ENCODE results near the gene SLC35E3.
"Not testable (repeated sequence)": the region's sequence is repeated elsewhere in the genome, so short reads cannot be mapped to it uniquely, and the experiment has no call there.

SLC35E3 gene

DNA sequence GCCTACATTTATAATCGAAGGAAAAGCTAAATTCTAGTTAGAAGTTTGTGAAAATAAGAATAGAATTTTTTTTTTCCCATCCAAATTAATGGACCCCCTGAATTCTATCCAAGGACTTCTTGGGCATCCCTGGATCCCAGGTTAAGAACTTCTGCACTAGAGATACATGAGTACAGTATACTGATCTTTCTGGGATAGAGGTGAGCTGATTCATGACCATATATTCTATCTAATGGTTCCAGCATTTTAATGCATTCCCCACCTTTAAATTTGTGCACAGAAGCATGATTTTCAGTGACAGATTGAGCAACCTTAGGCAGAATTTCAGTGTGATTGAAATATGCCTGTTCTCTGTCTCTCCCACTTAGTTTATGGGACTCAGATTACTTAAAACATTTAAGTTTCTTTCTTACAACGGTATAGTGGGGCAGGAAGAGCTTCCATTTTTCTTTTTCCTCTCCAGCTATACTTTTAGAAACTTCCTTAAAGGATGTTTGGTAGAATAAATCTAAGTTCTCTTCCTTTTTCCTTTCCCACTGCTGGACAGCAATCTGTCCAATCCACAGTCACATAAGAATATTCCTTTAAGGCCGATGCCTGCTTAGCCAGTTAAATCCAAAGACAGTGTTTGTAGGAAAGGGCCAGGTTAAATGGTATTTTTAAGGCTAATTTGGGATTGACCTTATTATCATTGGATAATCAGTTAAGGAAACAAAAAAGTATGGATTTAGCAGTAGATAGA, 68.7 kb downstream of the SLC35E3 start:
- no peak for DNase-seq

DNA sequence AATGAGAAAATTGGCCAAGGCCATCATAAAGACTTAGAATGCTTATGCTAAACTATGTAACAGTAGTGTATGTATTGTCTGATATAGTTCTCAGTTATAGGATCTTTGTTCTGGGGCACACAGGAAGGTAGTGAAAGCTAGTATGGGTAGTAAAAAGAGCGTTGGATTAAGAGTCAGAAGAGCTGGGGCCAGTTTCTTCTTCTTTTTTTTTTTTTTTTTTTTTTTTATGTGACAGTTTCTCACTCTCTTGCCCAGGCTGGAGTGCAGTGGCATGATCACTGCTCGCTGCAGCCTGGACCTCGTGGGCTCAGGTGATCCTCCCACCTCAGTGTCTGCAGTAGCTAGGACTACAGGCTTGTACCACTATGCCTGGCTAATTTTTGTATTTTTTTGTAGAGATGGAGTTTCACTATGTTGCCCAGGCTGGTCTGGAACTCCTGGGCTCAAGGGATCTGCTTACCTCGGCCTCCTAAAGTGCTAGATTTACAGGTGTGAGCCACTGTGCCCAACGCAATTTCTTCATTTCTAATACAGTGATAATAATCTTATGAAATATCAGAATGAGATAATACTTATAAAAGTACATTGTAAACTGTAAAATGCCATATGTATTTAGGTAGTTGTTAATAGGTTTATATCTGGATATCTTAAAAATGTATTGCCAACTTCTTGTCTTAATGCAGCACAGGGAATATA, 69.4 kb downstream of the SLC35E3 start:
- no peak for DNase-seq

DNA sequence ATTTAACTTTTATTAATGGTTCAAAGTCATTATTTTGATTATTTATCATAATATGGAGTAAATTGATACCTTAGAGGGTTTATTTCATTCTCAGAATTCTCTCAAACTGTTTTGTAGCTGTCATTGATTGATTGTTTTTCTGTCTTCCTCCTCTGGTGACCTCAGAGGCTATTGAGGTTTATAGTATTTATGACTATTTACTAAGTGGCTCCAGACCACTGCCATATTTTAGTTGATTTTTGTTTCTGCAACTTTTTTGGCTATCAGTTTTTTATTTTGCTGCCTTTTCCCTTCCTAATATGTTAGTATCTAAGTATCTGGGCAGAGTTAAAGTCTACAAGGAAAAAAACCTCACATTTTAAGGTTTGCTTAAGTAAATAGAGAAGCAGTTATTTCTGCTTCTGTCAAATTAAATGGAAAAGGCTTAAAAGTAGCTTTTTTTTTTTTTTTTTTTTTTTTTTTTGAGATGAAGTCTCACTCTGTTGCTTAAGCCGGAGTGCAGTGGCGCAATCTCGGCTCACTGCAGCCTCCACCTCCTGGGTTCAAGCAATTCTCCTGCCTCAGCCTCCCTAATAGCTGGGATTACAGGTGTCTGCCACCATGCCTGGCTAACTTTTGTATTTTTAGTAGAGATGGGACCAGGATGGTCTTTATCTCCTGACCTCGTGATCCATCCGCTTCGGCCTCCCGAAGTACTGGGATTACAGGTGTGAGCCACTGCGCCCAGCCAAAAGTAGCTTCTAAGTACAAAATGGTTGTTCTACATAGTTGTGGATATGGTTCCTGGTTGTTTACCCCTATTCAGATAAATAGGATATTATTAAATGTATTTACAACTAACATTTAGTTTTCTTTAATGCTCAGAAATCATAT, 70.2 kb downstream of the SLC35E3 start:
- DNase-seq = no peak

DNA sequence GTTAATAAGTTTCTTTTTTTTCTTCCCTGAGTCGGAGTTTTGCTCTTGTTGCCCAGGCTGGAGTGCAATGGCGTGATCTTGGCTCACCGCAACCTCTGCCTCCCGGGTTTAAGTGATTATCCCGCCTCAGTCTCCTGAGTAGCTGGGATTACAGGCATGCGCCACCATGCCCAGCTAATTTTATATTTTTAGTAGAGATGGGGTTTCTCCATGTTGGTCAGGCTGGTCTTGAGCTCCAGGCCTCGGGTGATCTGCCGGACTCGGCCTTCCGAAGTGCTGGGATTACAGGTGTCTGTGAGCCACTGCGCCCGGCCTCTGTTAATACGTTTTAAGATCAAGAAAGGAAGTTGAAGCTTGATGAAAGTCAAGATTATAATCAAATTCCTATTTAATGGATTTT, 73.5 kb downstream of the SLC35E3 start:
- DNase-seq = not testable (repeated sequence)

DNA sequence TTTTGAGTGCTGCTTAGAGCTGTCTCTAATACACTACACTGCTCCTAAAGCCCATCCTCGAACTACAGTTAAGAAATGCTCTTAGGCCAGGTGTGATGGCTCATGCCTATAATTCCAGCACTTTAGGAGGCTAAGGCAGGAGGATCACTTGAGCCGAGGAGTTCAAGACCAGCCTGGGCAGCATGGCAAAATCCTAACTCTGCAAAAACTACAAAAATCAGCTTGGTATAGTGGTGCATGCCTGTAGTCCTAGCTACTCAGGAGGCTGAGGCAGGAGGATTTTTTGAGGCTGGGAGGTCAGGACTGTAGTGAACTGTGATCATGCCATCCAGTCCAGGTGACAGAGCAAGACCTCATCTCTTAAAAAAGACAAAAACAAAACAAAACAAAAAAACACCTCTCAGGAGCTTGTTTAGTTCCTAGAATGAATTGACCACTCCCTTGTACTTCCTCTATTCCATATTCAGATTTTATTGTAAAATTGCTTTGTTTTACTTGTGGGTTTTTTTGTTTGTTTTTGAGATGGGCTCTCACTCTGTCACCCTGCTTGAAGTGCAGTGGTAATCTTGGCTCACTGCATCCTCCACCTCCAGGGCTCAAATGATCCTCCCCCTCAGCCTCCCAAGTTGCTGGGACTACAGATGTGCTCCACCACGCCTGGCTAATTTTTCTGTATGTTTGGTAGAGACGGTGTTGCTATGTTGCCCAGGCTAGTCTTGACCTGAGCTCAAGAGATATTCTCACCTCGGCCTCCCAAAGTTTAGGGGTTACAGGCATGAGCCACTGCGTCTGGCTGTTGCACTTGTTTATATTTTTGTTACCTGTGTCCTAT, 75.6 kb downstream of the SLC35E3 start:
- DNase-seq = no peak

DNA sequence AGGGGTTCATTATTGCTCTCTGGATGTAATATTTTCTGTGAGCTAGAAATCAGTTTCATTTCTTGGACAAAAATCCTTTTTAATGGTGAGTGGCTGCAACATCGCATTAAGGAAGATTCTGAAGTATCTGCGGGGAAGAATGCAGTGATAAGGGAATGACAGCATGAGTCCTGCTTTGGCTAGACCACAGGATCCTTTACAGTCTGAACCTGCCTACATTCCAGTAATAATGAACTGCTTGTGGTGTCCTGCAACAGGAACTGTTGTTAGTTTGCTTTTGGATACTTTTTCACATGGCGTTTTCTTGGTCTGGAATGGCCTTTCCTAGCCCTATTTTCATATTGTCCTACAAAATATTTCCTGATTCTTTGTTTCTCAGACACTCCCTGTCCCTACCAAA, 77.7 kb downstream of the SLC35E3 start:
- peak; percentile 22 for DNase-seq

DNA sequence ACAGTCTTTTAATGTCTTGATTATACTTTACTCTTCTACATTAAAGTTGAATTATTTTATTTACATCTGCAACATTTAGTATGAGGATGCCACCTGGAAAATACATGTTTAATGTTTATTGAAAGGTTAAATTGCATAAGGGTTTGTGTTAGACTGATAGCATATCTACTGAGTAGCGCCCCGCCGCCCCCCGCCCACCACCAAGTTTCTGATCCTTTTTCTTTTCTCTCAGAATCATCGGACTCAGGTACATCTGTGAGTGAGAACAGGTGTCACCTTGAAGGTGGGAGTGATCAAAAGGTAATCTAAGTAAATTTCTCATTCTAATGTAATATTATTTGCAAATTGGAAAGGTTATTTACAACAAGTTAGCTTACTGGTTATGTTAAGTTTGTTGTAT, 78.2 kb downstream of the SLC35E3 start:
- DNase-seq = no peak

DNA sequence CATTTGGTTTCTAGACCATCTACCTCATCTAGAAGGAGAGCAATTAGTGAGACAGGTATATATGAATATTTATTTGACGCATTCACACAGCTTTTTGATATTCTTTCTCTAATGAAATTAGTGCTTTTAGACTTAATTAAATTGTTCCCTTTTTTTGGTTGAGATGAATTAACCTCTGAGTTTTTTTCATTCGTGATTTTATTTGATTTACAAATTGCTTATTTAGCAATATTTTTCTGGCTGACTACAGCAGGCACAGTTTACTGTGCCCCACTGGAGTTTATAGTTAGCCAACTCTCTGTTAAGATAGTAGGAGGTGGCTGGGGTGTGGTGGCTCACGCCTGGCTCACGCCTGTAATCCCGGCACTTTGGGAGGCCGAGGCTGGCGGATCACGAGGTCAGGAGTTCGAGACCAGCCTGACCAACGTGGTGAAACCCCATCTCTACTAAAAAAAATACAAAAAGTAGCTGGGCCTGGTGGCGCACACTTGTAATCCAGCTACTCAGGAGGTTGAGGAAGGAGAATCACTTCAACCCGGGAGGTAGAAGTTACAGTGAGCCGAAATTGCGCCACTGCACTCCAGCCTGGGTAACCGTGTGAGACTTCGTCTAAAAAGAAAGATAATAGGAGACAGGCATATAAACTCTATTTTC, 78.7 kb downstream of the SLC35E3 start:
- no peak for DNase-seq

DNA sequence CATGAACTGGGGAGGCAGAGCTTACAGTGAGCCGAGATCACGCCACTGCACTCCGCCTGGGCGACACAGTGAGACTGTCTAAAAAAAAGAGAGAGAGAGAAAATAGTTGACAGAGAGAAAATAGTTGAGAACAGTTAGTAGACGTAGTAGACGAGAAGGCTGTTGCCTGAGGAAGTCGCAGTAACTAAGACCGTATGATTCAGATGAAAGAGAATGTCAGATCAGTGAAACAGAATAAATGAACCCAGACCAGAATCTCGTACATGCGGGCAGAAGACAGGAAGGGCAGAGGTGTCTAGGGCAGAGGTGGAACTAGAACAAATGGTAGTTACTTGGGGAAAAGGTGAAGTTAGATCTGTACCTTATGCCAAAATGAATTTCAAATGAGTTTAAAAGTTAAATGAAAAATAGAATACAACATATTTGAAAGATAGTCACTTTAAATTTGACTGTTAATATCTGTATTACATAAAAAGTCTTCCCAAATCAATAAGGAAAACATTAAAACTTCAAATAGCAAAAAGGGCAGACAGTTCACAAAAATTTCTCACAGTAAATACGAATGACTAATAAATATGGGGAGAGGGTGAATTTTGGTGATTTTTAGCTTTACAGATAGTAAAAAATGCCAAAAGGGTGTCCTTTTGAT, 79.7 kb downstream of the SLC35E3 start:
- DNase-seq = no peak

DNA sequence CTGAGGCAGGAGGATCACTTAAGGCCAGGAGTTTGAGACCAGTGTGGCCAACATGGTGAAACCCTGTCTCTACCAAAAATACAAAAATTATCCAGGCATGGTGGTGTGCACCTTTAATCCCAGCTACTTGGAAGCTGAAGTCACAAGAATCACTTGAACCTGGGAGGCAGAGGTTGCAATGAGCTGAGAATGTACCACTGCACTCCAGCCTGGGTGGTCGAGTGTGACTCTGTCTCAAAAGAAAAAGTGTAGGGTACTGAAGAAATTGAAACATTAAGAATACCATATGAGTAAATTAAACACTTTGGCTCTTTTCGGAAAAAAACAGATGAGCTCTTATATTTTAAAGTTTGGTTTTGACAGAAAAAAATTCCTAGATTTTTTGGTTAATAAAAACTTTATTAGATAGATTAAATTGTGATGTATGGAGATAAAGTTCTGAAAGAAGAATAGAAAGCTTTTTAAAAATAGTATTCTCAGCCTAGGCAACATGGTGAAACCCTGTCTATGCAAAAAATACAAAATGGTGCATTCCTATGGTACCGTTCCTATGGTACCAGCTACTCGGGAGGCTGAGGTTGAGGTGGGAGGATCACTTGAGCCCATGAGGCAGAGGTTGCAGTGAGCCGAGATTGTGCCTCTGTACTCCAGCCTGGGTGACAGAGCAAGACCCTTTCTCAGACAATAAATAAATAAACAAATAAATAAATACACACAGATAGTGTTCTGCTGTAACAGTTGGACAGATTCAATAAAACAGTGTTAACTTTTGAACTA, 82.1 kb downstream of the SLC35E3 start:
- DNase-seq = no peak

DNA sequence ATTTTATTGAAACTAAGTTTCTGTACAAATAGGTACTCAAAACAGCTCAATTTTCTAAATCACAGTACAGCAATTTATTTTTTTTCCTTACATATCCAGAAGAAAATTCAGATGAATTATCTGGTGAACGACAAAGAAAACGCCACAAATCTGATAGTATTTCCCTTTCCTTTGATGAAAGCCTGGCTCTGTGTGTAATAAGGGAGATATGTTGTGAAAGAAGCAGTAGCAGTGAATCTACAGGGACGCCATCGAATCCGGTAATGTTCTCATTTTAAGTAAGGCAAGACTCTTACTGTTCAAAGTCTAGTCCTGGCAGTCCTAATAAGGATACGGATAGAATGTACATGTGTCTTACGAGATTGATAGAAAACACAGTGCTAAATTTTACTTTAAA, 82.7 kb downstream of the SLC35E3 start:
- DNase-seq = no peak

Measured in fibroblast of skin of scalp (primary cell).